ENCODE measurements around the gene FOXRED1.

Gene FOXRED1

DNA sequence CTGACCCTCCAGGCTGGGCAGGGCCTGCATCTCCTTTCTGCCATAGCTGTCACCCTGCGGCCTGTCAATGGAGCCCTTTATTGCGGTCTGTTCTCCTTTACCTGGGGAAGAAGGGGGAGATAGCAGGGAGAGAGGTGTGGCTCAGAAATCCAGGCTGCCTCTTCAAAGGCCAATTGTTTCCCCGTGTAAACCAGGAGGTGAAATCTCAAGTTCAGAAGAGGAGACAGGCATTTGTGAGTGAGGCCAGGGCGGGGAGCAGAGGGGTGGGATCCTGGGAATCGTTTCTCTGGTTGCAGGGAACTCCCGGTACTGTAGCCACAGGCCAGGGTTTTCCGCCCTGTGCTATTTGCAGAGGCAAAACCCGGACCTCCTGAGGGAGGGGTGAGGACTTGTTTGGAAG lies 44.0 kb downstream of the FOXRED1 start:
- DNase-seq: no peak

DNA sequence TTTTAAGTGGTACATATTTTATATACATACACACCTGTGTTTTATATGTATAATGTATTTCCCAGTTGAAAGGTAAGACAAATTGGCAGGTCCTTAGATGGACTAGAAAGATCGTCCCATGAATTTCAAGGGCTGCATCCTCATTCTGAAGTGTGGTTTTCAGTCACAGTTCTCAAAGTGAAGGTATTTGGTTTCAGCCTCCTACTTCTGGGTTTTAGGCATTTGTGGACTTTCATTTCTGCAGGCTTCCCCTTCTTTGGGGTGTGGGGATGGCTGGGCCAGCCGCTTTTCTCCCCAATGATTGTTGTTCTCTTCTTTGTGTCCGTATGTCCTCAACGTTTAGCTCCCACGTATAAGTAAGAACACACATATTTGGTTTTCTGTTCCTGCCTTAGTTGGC lies 44.9 kb downstream of the FOXRED1 start:
- no peak for DNase-seq

DNA sequence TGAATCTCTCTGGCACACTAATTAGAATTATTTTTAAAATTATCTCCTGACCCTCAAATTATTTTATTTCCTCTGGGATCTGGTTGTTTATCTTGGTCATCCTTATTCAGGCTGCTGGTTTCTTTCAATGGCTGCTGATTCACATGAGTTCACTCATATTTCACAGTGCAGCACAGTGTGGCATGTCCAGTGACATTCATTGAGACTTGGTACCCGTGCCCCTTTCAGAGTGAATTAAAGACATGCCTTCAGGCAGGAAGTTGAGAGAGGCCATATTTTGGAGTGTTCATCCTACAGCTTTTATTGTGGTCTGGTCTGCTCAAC lies 48.4 kb downstream of the FOXRED1 start:
- no peak for DNase-seq

DNA sequence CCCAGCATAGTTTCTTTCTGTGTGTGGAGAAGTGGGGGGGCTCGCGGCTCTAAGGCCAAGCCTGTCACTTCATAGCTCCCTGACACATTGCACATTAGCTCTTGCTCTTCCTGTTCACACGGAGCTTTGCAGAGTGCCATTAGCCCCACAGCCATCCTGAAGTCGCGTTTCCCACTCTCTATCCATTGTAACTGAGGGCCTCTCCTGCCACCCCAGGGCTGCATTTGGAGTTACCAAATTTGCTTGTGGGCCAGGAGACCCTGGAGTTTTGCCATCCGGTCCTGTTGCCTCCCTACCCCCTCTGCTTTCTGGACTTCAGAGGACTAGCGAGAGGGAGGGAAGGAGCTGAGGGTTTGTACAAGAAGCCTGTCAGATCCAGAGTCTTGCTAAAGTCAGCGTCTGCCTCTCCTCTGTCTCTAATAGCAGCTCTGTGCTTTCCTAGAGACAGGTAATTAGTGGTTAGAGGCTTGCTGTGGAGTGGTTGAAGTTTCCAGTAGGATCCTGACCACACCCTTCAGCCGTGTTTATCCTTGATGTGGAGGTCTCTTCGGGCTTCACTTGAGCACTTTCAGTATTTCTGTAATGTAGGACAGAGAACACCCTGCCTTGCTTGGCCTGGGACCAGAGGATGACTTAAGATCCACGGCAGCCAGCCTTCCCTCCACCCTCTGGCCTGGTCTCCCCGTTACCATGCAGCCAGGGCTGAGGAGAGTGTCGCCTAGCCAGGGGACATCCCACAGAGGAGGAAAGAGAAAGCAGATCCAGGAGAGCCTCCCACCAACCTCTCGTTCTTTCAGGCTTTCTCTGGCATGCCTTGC lies 49.0 kb downstream of the FOXRED1 start:
- no peak for DNase-seq

DNA sequence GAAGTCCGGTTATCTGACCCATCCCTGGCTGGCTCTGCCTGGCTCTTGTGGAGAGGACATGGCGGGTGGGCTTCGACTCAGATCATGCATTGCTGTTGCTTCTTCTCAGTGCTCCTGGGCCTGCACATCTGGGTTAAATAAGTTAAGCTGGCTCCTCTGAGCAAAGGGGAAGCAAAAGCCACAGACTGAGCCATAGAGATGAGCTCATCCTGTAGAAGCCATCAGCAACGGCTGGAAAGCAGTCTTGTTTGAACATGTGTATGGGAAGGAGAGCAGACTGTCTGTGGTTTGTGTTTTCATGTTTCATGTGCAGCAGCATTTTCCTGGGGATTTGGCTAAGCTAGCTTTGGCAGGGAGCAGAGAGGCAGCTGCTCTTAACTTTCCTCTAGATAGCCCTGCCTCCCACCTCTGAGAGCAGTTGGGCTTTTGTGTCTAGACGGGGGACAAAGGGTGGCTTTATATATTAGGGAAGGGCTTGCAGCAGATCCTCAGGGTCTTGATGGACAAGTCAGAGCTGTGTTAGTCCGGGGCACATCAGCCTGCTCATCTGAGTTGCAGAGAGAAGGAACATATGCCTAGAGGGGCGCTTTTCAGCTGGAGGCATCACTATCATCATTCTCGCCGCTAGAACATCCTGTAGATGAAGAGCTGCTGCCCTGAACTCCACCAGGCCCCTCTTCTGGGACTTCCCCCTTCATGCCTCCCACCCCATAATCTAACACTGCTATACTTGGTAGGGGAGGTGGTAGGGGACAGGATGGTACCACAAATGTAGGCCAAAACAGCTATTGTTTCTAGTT lies 49.8 kb downstream of the FOXRED1 start:
- DNase-seq: no peak

DNA sequence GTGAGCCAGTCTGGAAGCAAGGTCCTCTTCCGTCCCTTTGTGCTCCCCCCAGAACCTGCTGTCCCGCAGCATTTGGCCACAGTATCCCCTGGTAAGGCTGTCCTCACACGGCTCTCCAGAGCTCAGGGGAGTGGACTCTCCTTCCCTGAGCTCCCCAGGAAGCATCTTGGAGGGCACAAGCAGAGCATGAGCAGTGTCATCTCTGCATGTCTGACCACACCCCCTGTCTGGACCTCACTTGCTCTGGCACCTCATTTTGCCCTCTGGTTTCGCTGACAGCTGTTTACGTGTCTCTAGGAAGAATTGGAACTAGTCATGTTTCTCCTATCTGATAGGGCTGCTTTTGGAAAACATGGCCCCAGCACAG lies 50.4 kb downstream of the FOXRED1 start:
- no peak for DNase-seq

DNA sequence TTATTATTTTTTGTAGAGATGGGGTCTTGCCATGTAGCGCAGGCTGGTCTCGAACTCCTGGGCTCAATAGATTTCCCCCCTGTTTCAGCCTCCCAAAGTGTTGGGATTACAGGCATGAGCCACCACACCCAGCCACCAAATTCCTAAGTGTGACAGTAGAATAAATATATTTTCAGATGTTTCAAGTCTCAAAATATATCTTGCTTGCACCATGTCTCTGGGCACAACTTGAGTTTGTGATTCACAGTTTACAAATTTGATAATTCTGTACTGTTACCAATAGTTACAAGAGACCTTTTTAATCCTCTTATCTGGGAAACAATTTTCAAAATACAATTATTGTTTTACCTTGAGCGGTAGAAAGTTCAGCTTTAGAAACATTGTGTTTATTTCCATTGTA lies 54.0 kb downstream of the FOXRED1 start:
- no peak for DNase-seq

DNA sequence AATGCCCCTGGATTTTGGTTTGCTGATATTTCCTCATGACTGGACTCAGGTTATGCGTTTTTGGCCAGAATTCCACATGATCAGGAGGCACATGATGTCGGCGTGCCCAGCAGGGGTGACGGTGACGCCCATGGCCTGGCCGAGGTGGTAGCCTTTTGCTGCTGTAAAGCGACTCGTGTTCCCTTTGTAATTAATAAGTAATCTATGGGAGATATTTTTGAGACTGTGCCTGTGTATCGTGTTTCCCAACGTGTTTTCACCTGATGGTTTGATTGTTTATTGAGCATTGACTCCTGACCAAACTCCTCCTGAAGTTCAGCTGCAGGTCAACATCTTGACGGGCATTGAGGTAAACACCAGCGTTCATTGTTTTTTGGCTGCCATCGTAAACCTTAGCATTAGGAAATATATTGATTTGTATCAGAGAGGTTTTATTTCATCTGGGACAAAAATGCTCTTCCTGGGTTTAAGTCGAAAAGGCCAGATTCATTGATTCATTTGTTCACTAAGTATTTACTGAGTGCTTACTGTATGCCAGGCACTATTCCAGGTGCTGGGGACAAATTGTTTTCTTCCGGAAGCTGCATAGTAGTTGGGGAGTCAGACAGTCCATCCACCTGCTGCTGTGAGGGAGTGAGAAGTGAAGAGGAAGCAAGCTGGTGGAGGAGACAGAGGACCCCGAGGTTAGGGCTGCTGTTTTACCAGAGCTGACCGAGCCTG lies 58.5 kb downstream of the FOXRED1 start:
- no peak for DNase-seq
